Measurements from ENCODE around the gene KIF24. TPM values are rescaled to one million over a fixed set of nuclear protein-coding genes. Genes with fewer than 3 reads are reported as not detected.

KIF24 gene
- total and polyA plus RNA-seq, 9 donors = 0.47 to 3.2 (median 1.00) TPM

GRCh38 chr9:34376596-34377403, 47.7 kb upstream of the KIF24 start, which contains the start of gene MYORG:
Gene MYORG, minus strand, starts transcription at chr9:34376898. Its CDS starts 3,955 bp downstream, at chr9:34372943.
- peaks cover 14% of the 10 kb centered on the region for H3K4me1 ChIP-seq (ENCODE audit: insufficient read depth)
- H3K9me3 ChIP-seq = peaks cover 0 to 6% of the 10 kb centered on the region in 2 donors
- TF ChIP-seq POLR2A (IDR thresholded peaks at IDR 0.05) = peak; percentile 25
- no peak for TF ChIP-seq CTCF (IDR thresholded peaks at IDR 0.05)
- TF ChIP-seq EP300 (IDR thresholded peaks at IDR 0.05) = no peak
- H3K36me3 ChIP-seq = no peaks in the 10 kb centered on the region
- H3K27me3 ChIP-seq = no peaks in the 10 kb centered on the region
- WGBS, 3 donors = 0 to 2% (median 1%) methylated on average over 37 to 54 of the region's 54 CpGs
- DNase-seq = peak; percentile 57 to 83 (median 78)
- H3K4me3 ChIP-seq = peak within 1 kb of the TSS; percentile 73
- intact Hi-C loops (cut with DNase I) = loop anchor here in 1 of 4 donors (5.0 kb wide), 1 partner anchor 44 kb away; no protein-coding TSS in a partner anchor
- H3K27ac ChIP-seq = no peak within 1 kb of the TSS

- Histone ChIP-seq H3K4me3 (peak overlapping the region; percentile 73), H3K9me3 (peaks cover 0 to 12% of the 10 kb centered on the region in 2 donors), H3K36me3 (no peaks in the 10 kb centered on the region), H3K27me3 (no peaks in the 10 kb centered on the region), H3K4me1 (ENCODE audit: insufficient read depth) (peaks cover 11% of the 10 kb centered on the region), H3K27ac (no peak overlapping the region)
- intact Hi-C loops (cut with DNase I) = loop anchor here in 1 of 4 donors (5.0 kb wide), 1 partner anchor 44 kb away; no protein-coding TSS in a partner anchor
- DNase-seq = peak in 4 of 5 donors; percentile 36 to 50 (median 45)
- TF ChIP-seq EP300 (IDR thresholded peaks at IDR 0.05) (no peak), CTCF (IDR thresholded peaks at IDR 0.05) (no peak), POLR2A (IDR thresholded peaks at IDR 0.05) (no peak)
- WGBS, 3 donors = 15 to 17% (median 16%) methylated on average over 20 to 22 of the region's 22 CpGs
Measured at GRCh38 chr9:34375901-34376595, 47.0 kb upstream of the KIF24 start.

- no peaks in the 10 kb centered on the region for H3K27me3 ChIP-seq
- H3K4me1 ChIP-seq (ENCODE audit: insufficient read depth) = peaks cover 6% of the 10 kb centered on the region
- WGBS, 3 donors = 54 to 62% (median 61%) methylated on average over 5 of the region's 5 CpGs
- H3K36me3 ChIP-seq = no peaks in the 10 kb centered on the region
- no peak for DNase-seq
- no peak overlapping the region for H3K4me3 ChIP-seq
- no peak overlapping the region for H3K27ac ChIP-seq
- TF ChIP-seq EP300 (IDR thresholded peaks at IDR 0.05) (no peak), POLR2A (IDR thresholded peaks at IDR 0.05) (no peak), CTCF (IDR thresholded peaks at IDR 0.05) (no peak)
- intact Hi-C loops (cut with DNase I) = loop anchor here in 1 of 4 donors (5.0 kb wide), 1 partner anchor 43 kb away; no protein-coding TSS in a partner anchor
- peaks cover 0 to 18% of the 10 kb centered on the region in 2 donors for H3K9me3 ChIP-seq
Measured at GRCh38 chr9:34374905-34375552, 46.0 kb upstream of the KIF24 start.

- no peaks in the 10 kb centered on the region for H3K27me3 ChIP-seq
- H3K4me1 ChIP-seq (ENCODE audit: insufficient read depth) = peaks cover 1% of the 10 kb centered on the region
- H3K36me3 ChIP-seq = no peaks in the 10 kb centered on the region
- H3K4me3 ChIP-seq = no peak overlapping the region
- H3K9me3 ChIP-seq = peaks cover 0 to 18% of the 10 kb centered on the region in 2 donors
- intact Hi-C loops (cut with DNase I) = no loop called here
- TF ChIP-seq EP300 (IDR thresholded peaks at IDR 0.05) = no peak
- no peak for TF ChIP-seq POLR2A (IDR thresholded peaks at IDR 0.05)
- TF ChIP-seq CTCF (IDR thresholded peaks at IDR 0.05) = no peak
- H3K27ac ChIP-seq = no peak overlapping the region
- DNase-seq = no peak
- WGBS, 3 donors = 88 to 94% (median 94%) methylated on average over 3 of the region's 3 CpGs
Measured at GRCh38 chr9:34374339-34374738, 45.3 kb upstream of the KIF24 start.
